Measurements from ENCODE around the gene NIF3L1. TPM values are rescaled to one million over a fixed set of nuclear protein-coding genes. Genes with fewer than 3 reads are reported as not detected.

Gene NIF3L1
- total and polyA plus RNA-seq, 9 of the 15 experiments (the other 6 are each of a cell fraction or from before 2014, with no cell fraction given), result 26.7 to 89.5 (median 45.6) TPM

- peak in 1 of 2 experiments; percentile 80; a peak in 1 of 4 replicates for TF ChIP-seq ZNF639 (CRISPR knock-in tag; conservative IDR thresholded peaks at IDR 0.05 in 1 of 2, IDR thresholded peaks at IDR 0.05 in 1 of 2)
- peak; percentile 47 for TF ChIP-seq LCOR (CRISPR knock-in tag; IDR thresholded peaks at IDR 0.05)
- no peak for TF ChIP-seq THRB (CRISPR knock-in tag; conservative IDR thresholded peaks at IDR 0.05)
- TF ChIP-seq HDAC2 (IDR thresholded peaks at IDR 0.05), result peak; percentile 65; the same call in 1 of the 2 replicates
- peak; percentile 85; the same call in 1 of the 2 replicates for TF ChIP-seq POLR2H (tag; IDR thresholded peaks at IDR 0.05; ENCODE audit: low read depth)
- TF ChIP-seq GABPB1 (CRISPR knock-in tag; IDR thresholded peaks at IDR 0.05), result peak; percentile 100
- peak; percentile 67; the same call in 1 of the 2 replicates for TF ChIP-seq MTA3 (IDR thresholded peaks at IDR 0.05; ENCODE audit: borderline replicate concordance)
- TF ChIP-seq POLR3G (IDR thresholded peaks at IDR 0.05; ENCODE audit: extremely low read depth, insufficient read length, insufficient replicate concordance), result no peak
- peak; percentile 93 for TF ChIP-seq ZEB2 (IDR thresholded peaks at IDR 0.05)
- peak; percentile 56 for TF ChIP-seq CCNT2 (IDR thresholded peaks at IDR 0.05; ENCODE audit: borderline replicate concordance, extremely low read depth, insufficient read length, low read depth, low read length)
- no peak for TF ChIP-seq TFE3 (CRISPR knock-in tag; IDR thresholded peaks at IDR 0.05)
- peak; percentile 61; the same call in 1 of the 2 replicates for TF ChIP-seq ZNF197 (CRISPR knock-in tag; IDR thresholded peaks at IDR 0.05; ENCODE audit: low read depth)
- no peak for TF ChIP-seq ZNF561 (CRISPR knock-in tag; conservative IDR thresholded peaks at IDR 0.05)
- no peak for TF ChIP-seq ZNF3 (CRISPR knock-in tag; IDR thresholded peaks at IDR 0.05)
- TF ChIP-seq STAT5A (IDR thresholded peaks at IDR 0.05; ENCODE audit: borderline replicate concordance, low read length), result 0 out of 2 replicates have a peak, but pooled peaks have one; percentile 11
- peak; percentile 95 for TF ChIP-seq E2F8 (IDR thresholded peaks at IDR 0.05; ENCODE audit: low read depth, partially characterized antibody)
- TF ChIP-seq ZNF717 (CRISPR knock-in tag; IDR thresholded peaks at IDR 0.05), result no peak
- TF ChIP-seq CXXC5 (CRISPR knock-in tag; IDR thresholded peaks at IDR 0.05), result peak; percentile 68
Observed at GRCh38 chr2:200888704-200889625, at the start of gene NIF3L1, which contains the start of gene PPIL3 (continued).

All from K562 (cell line).